Trophoblast cell (in vitro differentiated cells and primary cell): ENCODE results near the gene ZNF84.

Experiments
- DNase-seq, 2 donors: peaks; one replicate each; pipeline ENCODE4 v3.0.0-alpha.2; 2016
- H2AFZ ChIP-seq: 2 replicates; pipeline ENCODE4 v1.6.1; 2013; ENCODE audit warnings: low read length, moderate library complexity, mild to moderate bottlenecking; ENCODE audit not compliant: insufficient read depth, poor library complexity
- H2AK5ac ChIP-seq: 2 replicates; pipeline ENCODE4 v1.6.1; 2013; ENCODE audit warnings: mild to moderate bottlenecking, low read length
- H2BK120ac ChIP-seq: 2 replicates; pipeline ENCODE4 v1.6.1; 2013; ENCODE audit warnings: low read length, mild to moderate bottlenecking, moderate library complexity; ENCODE audit not compliant: insufficient read depth, poor library complexity
- H2BK12ac ChIP-seq: 2 replicates; pipeline ENCODE4 v1.6.1; 2013; ENCODE audit warnings: mild to moderate bottlenecking, low read length, moderate library complexity
- H2BK5ac ChIP-seq: 2 replicates; pipeline ENCODE4 v1.6.1; 2013; ENCODE audit warnings: low read length, low read depth, moderate library complexity, mild to moderate bottlenecking; ENCODE audit not compliant: poor library complexity
- H3K14ac ChIP-seq: 2 replicates; pipeline ENCODE4 v1.6.1; 2013; ENCODE audit warnings: mild to moderate bottlenecking, low read length
- H3K18ac ChIP-seq: 2 replicates; pipeline ENCODE4 v1.6.1; 2013; ENCODE audit warnings: mild to moderate bottlenecking, low read length
- H3K23ac ChIP-seq: 2 replicates; pipeline ENCODE4 v1.6.1; 2013; ENCODE audit warnings: low read length
- H3K27ac ChIP-seq: 2 replicates; pipeline ENCODE4 v1.5.1; 2013; ENCODE audit warnings: low read depth, mild to moderate bottlenecking, inconsistent platforms, low read length, moderate library complexity
- H3K27me3 ChIP-seq: 2 replicates; pipeline ENCODE4 v1.6.1; 2013; ENCODE audit warnings: inconsistent platforms, mild to moderate bottlenecking, low read length, moderate library complexity; ENCODE audit not compliant: insufficient read depth
- H3K36me3 ChIP-seq, 2 experiments: 1 replicate in 1 of 2; 2 replicates in 1 of 2; pipeline ENCODE4 v1.6.1; 2013; ENCODE audit warnings: low read length in 2 of 2, mild to moderate bottlenecking in 2 of 2, moderate library complexity in 1 of 2; ENCODE audit not compliant: insufficient read depth in 2 of 2, control insufficient read depth in 1 of 2
- H3K4ac ChIP-seq: 2 replicates; pipeline ENCODE4 v1.6.1; 2013; ENCODE audit warnings: low read depth, mild to moderate bottlenecking, low read length, moderate library complexity
- H3K4me1 ChIP-seq, 2 experiments: 1 replicate in 1 of 2; 2 replicates in 1 of 2; pipeline ENCODE4 v1.6.1; 2013; ENCODE audit warnings: low read length in 2 of 2, mild to moderate bottlenecking in 2 of 2, moderate library complexity in 1 of 2; ENCODE audit not compliant: insufficient read depth in 2 of 2, control insufficient read depth in 1 of 2
- H3K4me2 ChIP-seq: 2 replicates; pipeline ENCODE4 v1.6.1; 2013; ENCODE audit warnings: inconsistent platforms, mild to moderate bottlenecking, low read length, moderate library complexity
- H3K4me3 ChIP-seq: 2 replicates; pipeline ENCODE4 v1.5.1; 2013; ENCODE audit warnings: mild to moderate bottlenecking, low read depth, low read length, inconsistent platforms
- H3K79me1 ChIP-seq: one replicate; pipeline ENCODE4 v1.6.1; 2013; ENCODE audit warnings: low read length
- H3K79me2 ChIP-seq: 2 replicates; pipeline ENCODE4 v1.6.1; 2013; ENCODE audit warnings: low read length, mild to moderate bottlenecking; ENCODE audit not compliant: control insufficient read depth, insufficient read depth, poor library complexity
- H3K9ac ChIP-seq: 2 replicates; pipeline ENCODE4 v1.6.1; 2013; ENCODE audit warnings: mild to moderate bottlenecking, low read length
- H3K9me3 ChIP-seq: 2 replicates; pipeline ENCODE4 v1.6.1; 2013; ENCODE audit warnings: low read depth, mild to moderate bottlenecking, control low read depth, inconsistent platforms, low read length; ENCODE audit not compliant: insufficient read depth
- H4K12ac ChIP-seq: 2 replicates; pipeline ENCODE4 v1.6.1; 2013; ENCODE audit warnings: low read depth, mild to moderate bottlenecking, low read length, moderate library complexity
- H4K8ac ChIP-seq: 2 replicates; pipeline ENCODE4 v1.6.1; 2013; ENCODE audit warnings: low read depth, mild to moderate bottlenecking, low read length, moderate library complexity
- H4K91ac ChIP-seq: one replicate; pipeline ENCODE4 v1.6.1; 2013; ENCODE audit warnings: low read depth, mild to moderate bottlenecking, low read length, moderate library complexity
- WGBS: extraction: QIAGEN DNeasy Blood & Tissue Kit; methylation state at CpG from one replicate; pipeline ENCODE4 v1.1.7; 2013; ENCODE audit warnings: missing lambda C conversion rate; ENCODE audit not compliant: insufficient read length, insufficient coverage; ENCODE audit errors: extremely low coverage; 5-methylcytosine and 5-hydroxymethylcytosine counted together

ZNF84 gene

GRCh38 chr12:133080026-133080367 lies 42.7 kb downstream of the ZNF84 start:
- Histone ChIP-seq H3K79me1 (peaks cover 9% of the 10 kb centered on the region), H3K23ac (no peak overlapping the region), H2BK120ac (no peak overlapping the region), H3K18ac (peak overlapping the region; percentile 72), H3K4me1 (peaks cover 4 to 6% of the 10 kb centered on the region in 2 experiments), H3K4me3 (peak overlapping the region; percentile 94), H3K36me3 (peaks cover 11 to 13% of the 10 kb centered on the region in 2 experiments), H4K8ac (peak overlapping the region; percentile 99), H2AK5ac (no peak overlapping the region), H3K4me2 (peak overlapping the region; percentile 77), H3K4ac (no peak overlapping the region), H3K9ac (no peak overlapping the region), H2AFZ (peak overlapping the region; percentile 72), H3K79me2 (peaks cover 9% of the 10 kb centered on the region), H2BK12ac (no peak overlapping the region), H2BK5ac (peak overlapping the region; percentile 91), H3K27ac (peak overlapping the region; percentile 95), H3K14ac (peak overlapping the region; percentile 96), H4K91ac (peak overlapping the region; percentile 96), H3K9me3 (peaks cover 12% of the 10 kb centered on the region), H4K12ac (peak overlapping the region; percentile 97), H3K27me3 (no peaks in the 10 kb centered on the region)
- WGBS, result no CpG with 5 or more reads among the region's 22 CpGs
- peak; percentile 99 to 100 for DNase-seq

GRCh38 chr12:133080368-133081158 lies 43.3 kb downstream of the ZNF84 start, which contains the start of gene ZNF140:
TSS of gene ZNF140 (plus strand) at chr12:133080923. CDS start at chr12:133081321, 398 bp downstream.
- Histone ChIP-seq H3K4ac (peak within 1 kb of the TSS; percentile 78), H2BK5ac (peak within 1 kb of the TSS; percentile 91), H3K18ac (peak within 1 kb of the TSS; percentile 72), H4K12ac (peak within 1 kb of the TSS; percentile 97), H2BK120ac (peak within 1 kb of the TSS; percentile 89), H2AK5ac (peak within 1 kb of the TSS; percentile 29), H3K4me3 (peak within 1 kb of the TSS; percentile 94), H3K4me2 (peak within 1 kb of the TSS; percentile 77), H3K79me1 (peaks cover 9% of the 10 kb centered on the region), H3K36me3 (peaks cover 14 to 15% of the 10 kb centered on the region in 2 experiments), H2AFZ (peak within 1 kb of the TSS; percentile 72), H4K8ac (peak within 1 kb of the TSS; percentile 99), H3K27ac (peak within 1 kb of the TSS; percentile 95), H3K14ac (peak within 1 kb of the TSS; percentile 96), H3K27me3 (no peaks in the 10 kb centered on the region), H4K91ac (peak within 1 kb of the TSS; percentile 96), H3K9ac (peak within 1 kb of the TSS; percentile 88), H3K23ac (no peak within 1 kb of the TSS), H3K4me1 (peaks cover 4 to 6% of the 10 kb centered on the region in 2 experiments), H3K9me3 (peaks cover 11% of the 10 kb centered on the region), H2BK12ac (peak within 1 kb of the TSS; percentile 68), H3K79me2 (peaks cover 9% of the 10 kb centered on the region)
- peak; percentile 97 to 99 for DNase-seq
- WGBS, result no CpG with 5 or more reads among the region's 69 CpGs

- peak overlapping the region; percentile 29 for H2AK5ac ChIP-seq
- peak overlapping the region; percentile 94 for H4K8ac ChIP-seq
- H3K79me2 ChIP-seq, result peaks cover 9% of the 10 kb centered on the region
- H2BK12ac ChIP-seq, result peak overlapping the region; percentile 68
- H3K18ac ChIP-seq, result peak overlapping the region; percentile 48
- WGBS, result no CpG with 5 or more reads among the region's 17 CpGs
- no peak overlapping the region for H3K23ac ChIP-seq
- peaks cover 15 to 20% of the 10 kb centered on the region in 2 experiments for H3K36me3 ChIP-seq
- peak overlapping the region; percentile 66 for H2AFZ ChIP-seq
- peak overlapping the region; percentile 83 for H3K9ac ChIP-seq
- peak overlapping the region; percentile 34 for H2BK120ac ChIP-seq
- H3K27ac ChIP-seq, result peak overlapping the region; percentile 91
- peak overlapping the region; percentile 94 for H3K4me3 ChIP-seq
- H3K27me3 ChIP-seq, result no peaks in the 10 kb centered on the region
- H3K4ac ChIP-seq, result peak overlapping the region; percentile 77
- peak overlapping the region; percentile 51 for H2BK5ac ChIP-seq
- peak overlapping the region; percentile 61 for H3K4me2 ChIP-seq
- peaks cover 4 to 6% of the 10 kb centered on the region in 2 experiments for H3K4me1 ChIP-seq
- H3K9me3 ChIP-seq, result peaks cover 10% of the 10 kb centered on the region
- peak overlapping the region; percentile 37 for H4K12ac ChIP-seq
- H3K14ac ChIP-seq, result peak overlapping the region; percentile 71
- no peak for DNase-seq
- H4K91ac ChIP-seq, result peak overlapping the region; percentile 62
- H3K79me1 ChIP-seq, result peaks cover 9% of the 10 kb centered on the region
These were observed 44.0 kb downstream of the ZNF84 start for GRCh38 chr12:133081159-133081780.

- Histone ChIP-seq H3K79me1 (peaks cover 9% of the 10 kb centered on the region), H3K4me1 (peaks cover 4 to 6% of the 10 kb centered on the region in 2 experiments), H3K79me2 (peaks cover 9% of the 10 kb centered on the region), H4K8ac (no peak overlapping the region), H3K14ac (no peak overlapping the region), H2BK120ac (no peak overlapping the region), H2AFZ (no peak overlapping the region), H3K4me2 (no peak overlapping the region), H3K9me3 (peaks cover 5% of the 10 kb centered on the region), H3K4ac (no peak overlapping the region), H3K18ac (no peak overlapping the region), H2BK12ac (no peak overlapping the region), H4K91ac (no peak overlapping the region), H3K9ac (no peak overlapping the region), H3K36me3 (peaks cover 15 to 20% of the 10 kb centered on the region in 2 experiments), H3K27ac (no peak overlapping the region), H3K4me3 (no peak overlapping the region), H2BK5ac (no peak overlapping the region), H3K23ac (no peak overlapping the region), H2AK5ac (no peak overlapping the region), H3K27me3 (no peaks in the 10 kb centered on the region), H4K12ac (no peak overlapping the region)
- no CpG with 5 or more reads among the region's 6 CpGs for WGBS
- no peak for DNase-seq
These were observed 46.0 kb downstream of the ZNF84 start for GRCh38 chr12:133083345-133083744.
